GM21576 (cell line): ENCODE data around the gene TP53TG5.

ENCODE experiments used
- ATAC-seq: cut with Tn5 transposase; IDR thresholded peaks from one replicate; pipeline ENCODE4 v1.9.1; 2021; ENCODE audit warnings: mild to moderate bottlenecking, moderate library complexity; ENCODE audit not compliant: unreplicated experiment

TP53TG5 gene

GRCh38 chr20:45378191-45378590, at the start of gene TP53TG5:
Gene TP53TG5 (minus strand): TSS chr20:45378325. CDS start chr20:45378236, 89 bp downstream.
- no peak for ATAC-seq

DNA sequence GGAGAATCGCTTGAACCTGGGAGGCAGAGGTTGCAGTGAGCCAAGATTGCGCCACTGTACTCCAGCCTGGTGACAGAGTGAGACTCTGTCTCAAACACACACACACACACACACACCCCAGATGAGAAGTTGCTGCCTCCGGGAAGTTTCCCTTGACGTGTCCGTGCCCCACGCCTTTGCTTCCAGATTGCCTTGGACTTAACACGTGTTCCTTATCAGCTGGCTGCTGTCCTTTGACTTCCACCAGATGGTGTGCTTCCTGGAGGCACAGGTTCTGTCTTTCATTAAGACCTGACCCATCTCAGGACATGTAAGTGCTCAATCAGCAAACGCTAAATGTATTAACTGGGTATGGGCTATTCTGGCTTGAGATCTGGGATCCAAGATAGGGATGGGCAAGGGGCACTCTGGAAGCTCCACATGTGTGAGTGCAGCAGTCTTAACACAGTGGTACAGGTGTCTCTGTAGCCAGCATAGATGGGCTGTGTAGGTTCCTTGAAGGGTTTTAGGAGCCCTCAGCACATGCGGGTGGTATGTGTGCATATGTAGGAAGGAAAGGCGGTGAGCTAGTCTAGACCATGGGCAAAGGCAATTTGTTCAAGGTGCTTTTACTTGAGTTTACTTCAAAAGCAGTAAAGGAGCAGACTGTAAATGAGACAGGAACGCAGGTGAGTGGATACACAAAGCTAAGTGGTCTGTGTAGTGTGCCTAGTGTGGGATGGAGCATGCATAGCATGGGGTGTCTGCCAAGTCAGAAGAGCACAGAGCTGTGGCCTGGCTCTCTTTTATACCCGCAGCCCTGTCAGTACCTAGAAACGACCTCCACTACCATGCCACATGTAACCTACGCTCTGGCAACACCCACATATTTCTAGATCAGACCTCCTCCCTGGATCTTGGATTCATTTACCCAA, 49.4 kb upstream of the TP53TG5 start:
- ATAC-seq, result no peak

- ATAC-seq, result no peak
Measured at GRCh38 chr20:45426320-45427016, 48.3 kb upstream of the TP53TG5 start.

DNA sequence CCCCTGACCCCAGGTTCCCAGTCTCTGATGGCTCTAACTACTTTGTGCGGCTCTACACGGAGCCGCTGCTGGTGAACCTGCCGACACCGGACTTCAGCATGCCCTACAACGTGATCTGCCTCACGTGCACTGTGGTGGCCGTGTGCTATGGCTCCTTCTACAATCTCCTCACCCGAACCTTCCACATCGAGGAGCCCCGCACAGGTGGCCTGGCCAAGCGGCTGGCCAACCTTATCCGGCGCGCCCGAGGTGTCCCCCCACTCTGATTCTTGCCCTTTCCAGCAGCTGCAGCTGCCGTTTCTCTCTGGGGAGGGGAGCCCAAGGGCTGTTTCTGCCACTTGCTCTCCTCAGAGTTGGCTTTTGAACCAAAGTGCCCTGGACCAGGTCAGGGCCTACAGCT, 47.4 kb upstream of the TP53TG5 start:
- ATAC-seq, result no peak

DNA sequence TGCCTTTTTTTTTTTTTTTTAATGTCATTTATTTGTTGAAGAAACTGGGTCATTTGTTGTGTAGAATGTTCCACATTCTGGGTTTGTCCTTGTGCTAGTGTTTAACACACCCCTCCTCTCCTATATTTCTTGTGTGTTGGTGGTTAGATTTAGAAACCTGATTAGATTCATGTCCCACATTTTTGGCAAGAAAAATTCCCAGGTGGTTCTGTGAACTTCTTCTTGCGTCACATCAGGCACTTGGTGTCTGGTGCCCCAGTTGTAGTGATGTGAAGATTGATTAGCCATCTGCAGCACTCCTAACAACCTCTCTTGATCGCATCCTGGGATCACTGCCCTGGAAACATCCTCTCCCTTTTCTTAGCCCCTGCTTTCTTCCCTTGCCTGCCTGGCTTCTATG, 45.6 kb upstream of the TP53TG5 start:
- ATAC-seq, result no peak

GRCh38 chr20:45420125-45420524, 42.0 kb upstream of the TP53TG5 start:
- no peak for ATAC-seq

DNA sequence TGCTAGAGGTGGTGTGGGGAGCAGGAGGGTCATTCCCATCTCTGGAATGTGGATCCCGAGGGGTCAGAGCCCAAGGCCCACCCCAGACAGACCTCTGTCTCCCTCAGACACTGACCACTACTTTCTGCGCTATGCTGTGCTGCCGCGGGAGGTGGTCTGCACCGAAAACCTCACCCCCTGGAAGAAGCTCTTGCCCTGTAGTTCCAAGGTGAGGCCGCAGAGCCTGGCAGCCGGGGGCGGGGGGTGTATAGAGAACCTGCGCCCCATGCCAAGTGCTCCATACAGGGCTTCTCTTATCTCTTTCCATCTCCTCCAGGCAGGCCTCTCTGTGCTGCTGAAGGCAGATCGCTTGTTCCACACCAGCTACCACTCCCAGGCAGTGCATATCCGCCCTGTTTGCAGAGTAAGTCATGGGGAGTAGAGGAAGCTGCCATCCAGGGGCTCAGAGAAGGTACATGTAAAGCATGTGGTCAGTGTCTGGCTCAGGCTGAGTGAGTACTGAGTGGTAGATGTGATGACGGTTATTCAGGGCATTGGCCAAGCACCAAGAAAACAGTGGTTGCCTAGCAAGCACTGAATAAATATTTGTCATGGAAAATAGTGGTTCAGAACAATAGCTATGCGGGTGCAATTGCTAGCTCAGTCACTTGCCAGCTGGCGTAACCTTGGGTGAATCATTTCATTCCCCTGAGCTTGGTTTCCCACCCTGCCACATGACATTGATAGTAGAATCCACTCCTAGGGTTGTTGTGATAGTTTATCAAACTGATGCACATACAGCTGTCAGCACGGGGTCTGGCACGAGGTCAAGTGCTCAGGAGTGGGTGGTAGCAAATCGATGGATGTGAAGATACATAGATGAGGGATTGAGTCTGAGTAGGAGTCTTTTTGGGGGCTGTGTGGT, 41.3 kb upstream of the TP53TG5 start:
- peak; percentile 59 for ATAC-seq

GRCh38 chr20:45416917-45417316, 38.8 kb upstream of the TP53TG5 start:
- no peak for ATAC-seq

DNA sequence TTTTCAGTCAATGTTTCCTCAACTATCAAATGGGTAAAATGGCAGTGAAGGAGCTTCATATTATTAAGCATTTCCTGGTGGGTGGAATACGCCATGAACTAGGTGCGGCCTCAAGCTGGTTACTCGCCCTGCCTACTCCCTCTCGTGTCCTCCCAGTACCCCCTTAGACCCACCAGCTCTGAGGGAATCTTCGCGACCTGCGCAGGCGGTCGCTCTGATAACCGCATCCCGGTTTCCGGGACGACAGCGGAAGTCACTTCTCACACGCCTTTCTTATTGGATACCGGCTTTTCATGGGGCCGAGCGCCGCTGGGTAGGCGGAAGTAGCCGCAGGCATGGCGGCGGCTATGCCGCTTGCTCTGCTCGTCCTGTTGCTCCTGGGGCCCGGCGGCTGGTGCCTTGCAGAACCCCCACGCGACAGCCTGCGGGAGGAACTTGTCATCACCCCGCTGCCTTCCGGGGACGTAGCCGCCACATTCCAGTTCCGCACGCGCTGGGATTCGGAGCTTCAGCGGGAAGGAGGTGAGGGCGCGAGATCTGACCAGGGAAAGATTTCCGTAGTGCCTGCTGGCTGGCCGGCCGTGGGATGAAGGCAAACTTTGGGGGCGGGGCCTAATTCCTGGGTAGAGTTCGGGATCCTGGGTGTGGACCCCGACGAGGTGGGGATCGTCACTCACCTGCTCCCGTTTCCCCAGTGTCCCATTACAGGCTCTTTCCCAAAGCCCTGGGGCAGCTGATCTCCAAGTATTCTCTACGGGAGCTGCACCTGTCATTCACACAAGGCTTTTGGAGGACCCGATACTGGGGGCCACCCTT, 37.9 kb upstream of the TP53TG5 start, which contains the start of gene PIGT:
Gene PIGT, plus strand, starts transcription at position 320 of the 816 bp plus-strand sequence. Its CDS starts 16 bp downstream, at position 336.
- ATAC-seq, result peak; percentile 74

DNA sequence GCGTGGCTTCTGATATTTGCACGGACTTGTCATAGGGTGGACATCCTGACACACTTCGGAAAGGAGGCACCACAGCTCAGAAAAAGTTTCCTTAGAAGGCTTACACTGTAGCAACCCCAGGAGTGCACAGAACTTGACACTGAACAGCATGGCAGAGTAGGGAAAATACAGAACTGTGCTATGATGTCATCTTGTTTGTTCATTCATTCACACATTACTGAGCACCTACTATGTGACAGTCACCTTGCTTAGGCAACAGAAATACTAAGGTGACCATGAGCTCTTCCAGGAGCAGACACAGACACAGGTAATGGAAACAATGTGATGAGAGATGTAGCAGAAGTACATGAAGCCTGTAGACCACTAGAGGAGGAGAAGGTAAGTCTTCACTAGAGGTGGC, 35.4 kb upstream of the TP53TG5 start:
- no peak for ATAC-seq

DNA sequence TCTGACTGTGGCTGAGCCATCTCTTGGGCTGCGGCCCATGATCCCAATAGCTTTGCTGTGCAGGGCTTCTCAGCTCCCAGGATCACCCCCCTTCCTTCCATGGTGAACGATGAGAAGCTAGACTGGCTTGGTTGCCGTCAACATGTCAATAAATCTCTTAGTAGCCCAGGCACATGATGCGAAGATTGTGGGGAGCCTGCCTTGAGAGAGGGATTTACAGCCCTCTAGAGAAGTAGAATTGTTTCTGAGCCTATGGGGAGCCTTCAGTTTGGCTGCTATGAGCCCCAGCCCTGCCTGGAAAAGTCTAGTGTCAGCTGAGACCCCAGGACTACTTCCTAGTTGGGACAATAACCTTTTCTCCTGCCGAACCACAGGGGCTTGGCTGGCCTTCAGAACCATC, 34.5 kb upstream of the TP53TG5 start:
- no peak for ATAC-seq

DNA sequence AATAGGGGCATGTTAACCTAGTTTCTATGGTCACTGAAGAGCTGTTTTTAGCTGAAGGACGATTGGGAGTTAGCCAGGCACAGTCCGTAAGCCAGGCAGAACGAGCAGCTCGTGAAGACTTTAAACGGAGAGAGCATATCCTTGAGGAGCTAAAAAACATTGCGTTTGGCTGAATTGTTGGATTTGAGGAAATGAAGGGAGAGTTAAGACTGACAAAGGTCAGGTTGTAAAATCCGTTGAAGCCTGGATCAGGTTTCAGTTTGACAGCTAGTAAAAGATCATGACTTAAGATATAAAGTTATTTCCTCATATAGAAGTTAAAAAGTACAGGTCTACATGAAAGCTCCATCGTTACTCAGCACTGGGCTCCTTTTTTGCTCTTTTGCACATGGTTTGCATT, 32.8 kb upstream of the TP53TG5 start:
- ATAC-seq, result no peak

- no peak for ATAC-seq
Measured at GRCh38 chr20:45409521-45410272, 31.6 kb upstream of the TP53TG5 start.

- ATAC-seq, result no peak
Measured at GRCh38 chr20:45408646-45409213, 30.6 kb upstream of the TP53TG5 start.

- ATAC-seq, result no peak
Measured at GRCh38 chr20:45407783-45408645, 29.9 kb upstream of the TP53TG5 start, which contains the start of gene DBNDD2. Gene DBNDD2 (plus strand): TSS chr20:45408289. CDS start chr20:45408468, 179 bp downstream.

GRCh38 chr20:45407067-45407745, 29.1 kb upstream of the TP53TG5 start:
- ATAC-seq, result no peak
